Naive B cell (primary cell): Measurements from ENCODE around the gene EIF3D. TPM values are rescaled to one million over a fixed set of nuclear protein-coding genes. Genes with fewer than 3 reads are reported as not detected.

Source experiments
- ATAC-seq, 2 donors: fragments of 150-1000 bp; cut with Tn5 transposase; 2 replicates each; pipeline ENCODE4 v1.10.0; 2021; ENCODE audit warnings: low read depth in 2 of 2, mild to moderate bottlenecking in 2 of 2, moderate library complexity in 2 of 2
- DNase-seq: peaks from one replicate; pipeline ENCODE4 v3.0.0; 2022
- H3K27ac Mint-ChIP-seq, 6 donors: one replicate each; pipeline ENCODE4 v1.8.0; 2020 to 2022; ENCODE audit warnings: mild to moderate bottlenecking in 6 of 6, mixed read lengths in 6 of 6, moderate library complexity in 5 of 6, inconsistent platforms in 2 of 6
- H3K27me3 Mint-ChIP-seq, 3 donors: one replicate each; pipeline ENCODE4 v1.8.0; 2021 to 2022; ENCODE audit warnings: mixed read lengths in 3 of 3, mild to moderate bottlenecking in 1 of 3
- H3K36me3 Mint-ChIP-seq, 2 donors: one replicate each; pipeline ENCODE4 v1.8.0; 2020 to 2022; ENCODE audit warnings: mixed read lengths in 2 of 2, inconsistent platforms in 1 of 2, mild to moderate bottlenecking in 1 of 2
- H3K4me1 Mint-ChIP-seq, 3 donors: one replicate each; pipeline ENCODE4 v1.8.0; 2020 to 2022; ENCODE audit warnings: mixed read lengths in 3 of 3, inconsistent platforms in 1 of 3, mild to moderate bottlenecking in 1 of 3, moderate library complexity in 1 of 3
- H3K4me3 Mint-ChIP-seq, 8 donors: one replicate each; pipeline ENCODE4 v1.8.0; 2020 to 2022; ENCODE audit warnings: mild to moderate bottlenecking in 8 of 8, mixed read lengths in 8 of 8, moderate library complexity in 8 of 8, inconsistent platforms in 2 of 8
- H3K9me3 Mint-ChIP-seq, 7 donors: one replicate each; pipeline ENCODE4 v1.8.0; 2020 to 2022; ENCODE audit warnings: mixed read lengths in 7 of 7, mild to moderate bottlenecking in 5 of 7, inconsistent platforms in 2 of 7, moderate library complexity in 1 of 7
- polyA plus RNA-seq, 6 donors: library from polyadenylated mRNA; unstranded; fragments of 300-500 nt; fragmentation: Illumina TruSeq; gene quantifications; one replicate each; pipeline ENCODE4 v1.2.3, GENCODE V29; 2021; ENCODE audit warnings: low read depth in 6 of 6

The EIF3D gene
- polyA plus RNA-seq, 6 donors from 2014 or later: 142 to 185 (median 168) TPM

DNA sequence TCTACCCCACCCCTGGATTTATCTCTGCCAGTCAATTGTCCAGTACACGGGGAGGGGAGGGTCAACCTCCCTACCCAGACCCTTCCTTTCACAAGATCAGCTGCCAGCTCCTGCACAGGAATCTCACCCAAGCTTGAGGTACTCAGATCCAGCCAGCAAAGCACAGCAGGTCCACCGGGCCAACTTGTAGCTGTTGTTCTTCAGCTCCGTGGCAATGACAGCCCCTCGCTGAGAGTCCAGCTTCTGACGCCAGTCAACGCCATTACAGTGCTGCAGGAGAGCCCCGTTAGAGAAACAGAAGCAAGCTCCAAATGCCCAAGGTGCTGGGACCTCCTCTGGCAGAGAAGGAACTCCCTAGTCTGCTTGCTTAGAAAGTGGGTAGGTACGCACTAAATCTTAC, 16.6 kb downstream of the EIF3D start:
- H3K27me3 Mint-ChIP-seq: no peaks in the 10 kb centered on the region
- H3K27ac Mint-ChIP-seq: peak overlapping the region in 1 of 6 donors; percentile 43
- DNase-seq (no peak), ATAC-seq (no peak)
- H3K4me1 Mint-ChIP-seq: peaks cover 8 to 13% (median 10%) of the 10 kb centered on the region in 3 donors
- no peaks in the 10 kb centered on the region for H3K9me3 Mint-ChIP-seq
- H3K36me3 Mint-ChIP-seq: peaks cover 34 to 50% of the 10 kb centered on the region in 2 donors
- no peak overlapping the region for H3K4me3 Mint-ChIP-seq

GRCh38 chr22:36510966-36511881, 17.7 kb downstream of the EIF3D start:
- H3K9me3 Mint-ChIP-seq: no peaks in the 10 kb centered on the region
- DNase-seq (peak; percentile 25), ATAC-seq (peak; percentile 14 to 16)
- peaks cover 8 to 14% (median 12%) of the 10 kb centered on the region in 3 donors for H3K4me1 Mint-ChIP-seq
- peaks cover 26 to 49% of the 10 kb centered on the region in 2 donors for H3K36me3 Mint-ChIP-seq
- no peaks in the 10 kb centered on the region for H3K27me3 Mint-ChIP-seq
- H3K4me3 Mint-ChIP-seq: peak overlapping the region in 2 of 8 donors; percentile 37 to 60
- H3K27ac Mint-ChIP-seq: peak overlapping the region in 5 of 6 donors; percentile 61 to 94 (median 69)

- DNase-seq (no peak), ATAC-seq (no peak)
- Mint-ChIP-seq H3K9me3 (no peaks in the 10 kb centered on the region), H3K36me3 (peaks cover 18 to 40% of the 10 kb centered on the region in 2 donors), H3K4me3 (peak overlapping the region in 1 of 8 donors; percentile 50), H3K27ac (peak overlapping the region in 2 of 6 donors; percentile 61 to 87), H3K27me3 (no peaks in the 10 kb centered on the region), H3K4me1 (peaks cover 8 to 14% (median 12%) of the 10 kb centered on the region in 3 donors)
Measured at GRCh38 chr22:36510384-36510783, 18.6 kb downstream of the EIF3D start.

GRCh38 chr22:36507518-36508010, 21.4 kb downstream of the EIF3D start:
- no peak for DNase-seq
- ATAC-seq: no peak
- Mint-ChIP-seq H3K9me3 (no peaks in the 10 kb centered on the region), H3K4me3 (peak overlapping the region in 7 of 8 donors; percentile 10 to 87 (median 73)), H3K36me3 (peaks cover 5 to 19% of the 10 kb centered on the region in 2 donors), H3K27me3 (no peaks in the 10 kb centered on the region), H3K4me1 (peaks cover 8 to 14% (median 12%) of the 10 kb centered on the region in 3 donors), H3K27ac (peak overlapping the region in 3 of 6 donors; percentile 3 to 69 (median 56))

- H3K4me1 Mint-ChIP-seq: peaks cover 8 to 14% (median 12%) of the 10 kb centered on the region in 3 donors
- DNase-seq: peak; percentile 90
- no peaks in the 10 kb centered on the region for H3K9me3 Mint-ChIP-seq
- peaks cover 0 to 12% of the 10 kb centered on the region in 2 donors for H3K36me3 Mint-ChIP-seq
- no peaks in the 10 kb centered on the region for H3K27me3 Mint-ChIP-seq
- ATAC-seq: peak; percentile 96 to 97
- H3K4me3 Mint-ChIP-seq: peak within 1 kb of the TSS; percentile 67 to 88 (median 78)
- peak within 1 kb of the TSS; percentile 9 to 81 (median 68) for H3K27ac Mint-ChIP-seq
Measured at GRCh38 chr22:36506637-36507517, 22.1 kb downstream of the EIF3D start, which contains the start of gene FOXRED2. Gene FOXRED2 (minus strand): TSS chr22:36507040. CDS start chr22:36506422, 618 bp downstream.

DNA sequence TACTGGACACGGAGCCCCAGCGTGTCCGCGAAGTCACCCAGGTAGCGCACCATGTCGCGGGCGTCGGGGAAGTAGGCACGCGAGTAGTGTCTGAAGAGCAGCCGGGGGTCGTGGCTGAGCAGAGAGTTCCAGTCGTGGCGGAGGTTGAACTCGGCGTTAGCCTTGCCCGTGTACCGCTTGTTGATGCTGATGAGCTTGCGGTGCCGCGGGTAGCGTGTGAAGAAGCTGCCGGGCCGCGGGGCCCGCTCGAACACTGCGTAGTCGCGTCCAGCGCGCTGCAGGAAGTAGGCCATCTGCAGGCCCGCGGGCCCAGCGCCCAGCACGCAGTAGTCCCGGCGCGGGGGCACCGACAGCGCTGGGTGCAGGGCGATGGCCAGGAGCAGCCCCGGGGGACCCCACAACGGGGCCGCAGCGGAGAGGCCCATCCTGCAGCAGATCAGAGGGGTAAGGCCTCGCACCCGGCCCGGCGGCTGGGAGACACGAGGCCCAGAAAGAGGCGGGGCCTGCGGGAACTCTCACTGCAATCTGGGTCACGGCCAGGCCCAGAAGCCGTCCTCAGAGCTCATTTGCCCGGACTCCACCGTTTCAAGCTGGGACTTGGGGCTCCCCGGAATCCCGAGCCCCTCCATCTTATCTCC, 22.8 kb downstream of the EIF3D start:
- Mint-ChIP-seq H3K4me1 (peaks cover 3 to 9% (median 9%) of the 10 kb centered on the region in 3 donors), H3K36me3 (peaks cover 0 to 4% of the 10 kb centered on the region in 2 donors), H3K27ac (peak overlapping the region in 2 of 6 donors; percentile 9 to 73), H3K27me3 (no peaks in the 10 kb centered on the region), H3K9me3 (no peaks in the 10 kb centered on the region), H3K4me3 (peak overlapping the region in 7 of 8 donors; percentile 70 to 88 (median 80))
- ATAC-seq (no peak), DNase-seq (no peak)

DNA sequence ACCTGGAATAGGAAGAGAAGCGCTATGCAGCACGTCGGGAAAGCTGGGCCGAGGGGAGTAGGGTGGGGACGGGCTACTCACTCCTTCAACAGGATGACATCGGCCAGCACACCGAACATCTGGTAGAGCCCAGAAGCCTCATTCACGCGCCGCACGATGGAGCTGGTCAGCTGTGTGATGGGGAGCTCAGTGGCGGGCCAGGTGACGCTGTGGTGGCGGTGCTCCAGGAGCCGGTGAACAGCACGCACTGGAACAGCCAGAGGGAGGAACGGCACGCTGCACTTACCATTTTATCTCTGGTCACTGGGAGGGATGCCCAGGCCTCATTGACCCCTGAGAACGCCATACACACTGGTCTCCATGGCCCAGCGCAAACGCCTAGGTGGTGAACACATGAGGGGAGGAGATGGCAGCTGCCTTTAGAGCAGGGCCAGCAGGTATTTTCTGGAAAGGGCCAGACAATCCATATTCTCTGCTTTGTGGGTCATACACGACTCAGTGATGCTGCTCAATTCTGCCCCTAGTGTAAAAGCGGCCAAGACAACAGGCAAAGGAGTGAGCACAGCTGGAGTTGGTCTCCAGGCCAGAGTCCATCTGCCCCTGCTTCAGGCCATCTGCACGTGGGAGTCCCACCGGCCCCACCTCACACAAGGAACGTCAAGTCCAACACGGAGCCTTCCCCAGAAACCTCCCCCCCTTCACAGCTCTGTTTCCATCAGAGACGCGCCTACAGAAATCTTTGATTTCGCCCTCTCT, 30.9 kb downstream of the EIF3D start:
- Mint-ChIP-seq H3K4me1 (peaks cover 10 to 23% (median 17%) of the 10 kb centered on the region in 3 donors), H3K4me3 (peak overlapping the region in 1 of 8 donors; percentile 33), H3K36me3 (no peaks in the 10 kb centered on the region), H3K9me3 (no peaks in the 10 kb centered on the region), H3K27me3 (no peaks in the 10 kb centered on the region), H3K27ac (peak overlapping the region in 1 of 6 donors; percentile 92)
- DNase-seq (no peak), ATAC-seq (no peak)

GRCh38 chr22:36493690-36494110, 35.3 kb downstream of the EIF3D start:
- DNase-seq (peak; percentile 80), ATAC-seq (peak; percentile 90 to 94)
- H3K27me3 Mint-ChIP-seq: no peaks in the 10 kb centered on the region
- peaks cover 0 to 5% of the 10 kb centered on the region in 2 donors for H3K36me3 Mint-ChIP-seq
- peaks cover 21 to 40% (median 37%) of the 10 kb centered on the region in 3 donors for H3K4me1 Mint-ChIP-seq
- H3K4me3 Mint-ChIP-seq: peak overlapping the region; percentile 18 to 87 (median 76)
- no peaks in the 10 kb centered on the region for H3K9me3 Mint-ChIP-seq
- peak overlapping the region; percentile 86 to 97 (median 90) for H3K27ac Mint-ChIP-seq

DNA sequence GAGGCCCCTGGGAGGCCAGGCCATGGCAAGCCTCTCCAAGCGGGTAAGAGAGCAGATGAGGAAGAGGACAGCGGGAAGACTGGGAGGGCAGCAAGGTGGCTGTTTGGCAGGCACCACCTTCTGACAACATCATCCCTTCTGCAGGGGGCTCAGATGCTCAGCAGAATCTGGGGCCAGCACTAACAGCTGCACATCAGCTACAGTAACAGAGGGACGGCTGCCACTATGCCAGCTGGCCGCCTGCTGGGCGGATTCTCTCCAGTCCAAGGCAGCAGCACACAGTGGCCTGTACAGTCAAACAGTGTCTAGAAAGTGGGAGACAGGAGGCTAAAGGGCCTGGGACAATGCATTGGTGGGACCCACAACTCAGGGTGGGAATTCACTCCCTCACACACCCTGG, 36.9 kb downstream of the EIF3D start:
- DNase-seq: no peak
- H3K4me3 Mint-ChIP-seq: peak overlapping the region in 7 of 8 donors; percentile 17 to 74 (median 69)
- H3K9me3 Mint-ChIP-seq: peaks cover 0 to 1% (median 0%) of the 10 kb centered on the region in 7 donors
- peaks cover 0 to 6% of the 10 kb centered on the region in 2 donors for H3K36me3 Mint-ChIP-seq
- peaks cover 24 to 40% (median 39%) of the 10 kb centered on the region in 3 donors for H3K4me1 Mint-ChIP-seq
- no peaks in the 10 kb centered on the region for H3K27me3 Mint-ChIP-seq
- no peak for ATAC-seq
- peak overlapping the region in 4 of 6 donors; percentile 39 to 92 (median 83) for H3K27ac Mint-ChIP-seq

DNA sequence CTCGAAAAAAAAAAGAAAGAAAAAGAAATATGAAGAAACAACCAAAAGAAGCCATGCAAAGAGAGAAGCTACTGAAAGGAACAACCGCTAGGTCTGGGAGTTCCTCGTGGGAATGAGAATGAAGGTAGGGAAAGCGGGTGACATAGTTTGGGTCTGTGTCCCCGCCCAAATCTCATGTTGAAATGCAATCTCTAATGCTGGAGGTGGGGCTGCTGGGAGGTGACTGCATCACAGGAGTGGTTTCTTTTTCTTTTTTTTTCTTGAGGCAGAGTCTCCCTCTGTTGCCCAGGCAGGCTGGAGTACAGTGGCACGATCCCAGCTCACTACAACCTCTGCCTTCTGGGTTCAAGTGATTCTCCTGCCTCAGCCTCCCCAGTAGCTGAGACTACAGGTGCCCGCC, 37.8 kb downstream of the EIF3D start:
- peaks cover 0 to 6% of the 10 kb centered on the region in 2 donors for H3K36me3 Mint-ChIP-seq

DNA sequence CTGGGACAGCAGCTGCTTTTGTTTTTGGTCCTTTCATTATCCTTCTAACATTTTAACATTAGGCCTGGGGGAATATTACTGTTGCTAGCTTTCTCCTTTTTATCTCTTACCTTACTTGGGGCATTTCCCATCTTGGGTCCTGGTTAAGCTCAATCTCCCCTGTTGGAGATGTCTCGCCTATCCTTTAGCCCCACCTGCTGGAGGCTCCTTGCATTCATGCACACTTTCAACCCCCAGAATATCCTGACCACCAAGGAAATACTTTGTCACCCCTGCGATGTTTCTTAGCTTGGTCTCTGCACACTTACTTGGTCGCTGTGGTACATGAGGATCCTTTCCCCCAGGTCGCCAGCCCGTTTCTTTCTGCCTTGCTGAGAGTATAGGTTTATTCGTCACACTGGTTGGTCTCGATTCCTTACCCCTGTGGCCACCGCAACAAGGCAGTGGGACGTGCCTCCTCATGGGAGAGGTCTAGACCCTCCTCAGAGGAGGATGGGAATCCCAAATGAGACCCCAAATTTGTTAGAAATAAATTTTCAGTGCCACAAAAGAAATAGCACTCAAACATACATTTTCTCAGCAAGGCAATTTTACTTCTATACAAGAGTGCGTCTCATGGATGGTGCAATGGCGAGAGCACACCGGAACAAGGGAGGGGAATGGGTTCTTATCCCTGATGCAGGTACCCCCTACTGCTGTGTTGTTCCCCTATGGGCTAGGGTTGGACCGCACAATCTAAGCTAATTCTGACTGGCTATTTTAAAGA, 42.2 kb downstream of the EIF3D start:
- peak overlapping the region in 1 of 6 donors; percentile 73 for H3K27ac Mint-ChIP-seq
- H3K36me3 Mint-ChIP-seq: peaks cover 0 to 6% of the 10 kb centered on the region in 2 donors
- H3K27me3 Mint-ChIP-seq: no peaks in the 10 kb centered on the region
- peak overlapping the region in 1 of 8 donors; percentile 39 for H3K4me3 Mint-ChIP-seq
- peaks cover 0 to 1% (median 0%) of the 10 kb centered on the region in 7 donors for H3K9me3 Mint-ChIP-seq
- DNase-seq: peak; percentile 50
- H3K4me1 Mint-ChIP-seq: peaks cover 14 to 18% (median 15%) of the 10 kb centered on the region in 3 donors
- peak in 1 of 2 donors; percentile 17 for ATAC-seq

More for the DNA sequence above, 37.8 kb downstream of the EIF3D start:
- no peaks in the 10 kb centered on the region for H3K27me3 Mint-ChIP-seq
- H3K9me3 Mint-ChIP-seq: peaks cover 0 to 1% (median 0%) of the 10 kb centered on the region in 7 donors
- no peak overlapping the region for H3K27ac Mint-ChIP-seq
- DNase-seq: no peak
- H3K4me1 Mint-ChIP-seq: peaks cover 25 to 40% (median 34%) of the 10 kb centered on the region in 3 donors
- peak overlapping the region in 2 of 8 donors; percentile 10 to 15 for H3K4me3 Mint-ChIP-seq
- ATAC-seq: no peak
